Measurements from ENCODE around the gene CACNA1C.

GRCh38 chr12:2463719-2464118 is 410.9 kb downstream of the CACNA1C start:
- TF ChIP-seq CTCF (IDR thresholded peaks at IDR 0.05) (no peak), EZH2 (IDR thresholded peaks at IDR 0.05; ENCODE audit: borderline replicate concordance, insufficient read depth, low read depth, low read length, poor library complexity, severe bottlenecking) (no peak)

Measured in B cell (primary cell).